ENCODE data around the gene NRP2. TPM values are rescaled to one million over a fixed set of nuclear protein-coding genes. Genes with fewer than 3 reads are reported as not detected.

Gene NRP2
- polyA plus RNA-seq, 2 of the 4 experiments (the other 2 are of a cell fraction), result 144 to 159 TPM

- no peak for TF ChIP-seq MAZ (IDR thresholded peaks at IDR 0.05; ENCODE audit: borderline replicate concordance, low read depth, low read length)
- TF ChIP-seq FOXS1 (CRISPR knock-in tag; IDR thresholded peaks at IDR 0.05), result no peak
Observed at GRCh38 chr2:205800773-205801172, 118.5 kb downstream of the NRP2 start (continued).

DNA sequence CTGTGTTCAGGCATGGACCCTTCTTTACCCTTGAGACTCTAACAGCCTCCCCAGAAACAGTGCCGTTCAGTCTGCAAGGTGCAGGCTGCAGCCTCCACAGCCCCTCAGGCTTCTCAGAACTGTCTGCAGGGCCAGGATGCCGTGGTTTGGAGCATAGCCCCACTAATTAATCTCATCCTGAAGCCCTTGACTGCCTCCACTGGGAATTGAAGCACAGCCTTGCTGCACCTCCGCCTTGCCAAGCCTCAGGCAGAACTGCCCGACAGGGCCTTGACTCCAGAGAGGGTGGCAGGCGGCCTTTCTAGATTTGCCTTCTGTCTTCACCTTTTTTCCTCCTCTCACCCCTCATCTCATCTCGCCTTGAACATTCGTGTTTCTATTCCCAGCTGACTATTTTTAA lies 119.8 kb downstream of the NRP2 start:
- no peak for FAIRE-seq
- CTCF ChIA-PET, result interaction anchor here (0.8 kb wide), 1 partner anchor 61 kb away, joined by 3 read pairs; no protein-coding TSS in a partner anchor

DNA sequence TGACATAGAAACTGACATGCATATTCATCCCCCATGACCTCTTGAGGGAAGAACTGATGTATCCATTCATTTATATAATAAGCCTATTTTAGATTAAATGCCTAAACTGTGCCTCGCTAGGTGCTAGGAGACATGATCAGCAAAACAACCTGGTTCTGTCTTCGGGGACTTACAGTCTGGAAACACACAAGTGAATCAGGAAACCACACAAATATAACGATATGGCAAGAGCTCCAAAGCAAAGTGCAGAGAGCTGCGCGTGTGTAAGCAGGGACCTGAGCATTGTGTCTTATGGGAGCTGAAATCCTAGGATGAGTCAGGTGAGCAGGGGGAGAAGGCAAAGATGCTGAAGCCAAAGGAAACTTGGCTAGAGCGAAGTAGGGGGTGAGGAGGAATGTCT lies 120.6 kb downstream of the NRP2 start:
- H3K9me3 ChIP-seq, result no peaks in the 10 kb centered on the region
- ChIA-PET CTCF (interaction anchor here (0.8 kb wide), 1 partner anchor 62 kb away, joined by 3 read pairs; no protein-coding TSS in a partner anchor), POLR2A (no interaction called here)
- H3K27ac ChIP-seq, result no peak overlapping the region
- no peak for DNase-seq (ENCODE audit: low read depth in 1 of 2, low spot score in 1 of 2)
- H3K4me2 ChIP-seq, result no peak overlapping the region
- H3K4me1 ChIP-seq, result peaks cover 14% of the 10 kb centered on the region
- no peak overlapping the region for H3K4me3 ChIP-seq
- TF ChIP-seq HDAC2 (IDR thresholded peaks at IDR 0.05), result no peak
- TF ChIP-seq, protein P1, sequence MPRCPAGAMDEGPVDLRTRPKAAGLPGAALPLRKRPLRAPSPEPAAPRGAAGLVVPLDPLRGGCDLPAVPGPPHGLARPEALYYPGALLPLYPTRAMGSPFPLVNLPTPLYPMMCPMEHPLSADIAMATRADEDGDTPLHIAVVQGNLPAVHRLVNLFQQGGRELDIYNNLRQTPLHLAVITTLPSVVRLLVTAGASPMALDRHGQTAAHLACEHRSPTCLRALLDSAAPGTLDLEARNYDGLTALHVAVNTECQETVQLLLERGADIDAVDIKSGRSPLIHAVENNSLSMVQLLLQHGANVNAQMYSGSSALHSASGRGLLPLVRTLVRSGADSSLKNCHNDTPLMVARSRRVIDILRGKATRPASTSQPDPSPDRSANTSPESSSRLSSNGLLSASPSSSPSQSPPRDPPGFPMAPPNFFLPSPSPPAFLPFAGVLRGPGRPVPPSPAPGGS (IDR thresholded peaks at IDR 0.05), result no peak
- FAIRE-seq, result no peak
- 89% methylated on average over 6 of the region's 6 CpGs for WGBS (ENCODE audit: missing lambda C conversion rate)
- ATAC-seq, result no peak

More for the DNA sequence above, 119.8 kb downstream of the NRP2 start:
- no peak overlapping the region for H3K4me2 ChIP-seq
- 81% methylated on average over 7 of the region's 7 CpGs for WGBS (ENCODE audit: missing lambda C conversion rate)
- no peak overlapping the region for H3K27ac ChIP-seq
- no peak for DNase-seq (ENCODE audit: low read depth in 1 of 2, low spot score in 1 of 2)
- POLR2A ChIA-PET, result no interaction called here
- TF ChIP-seq CBX8 (IDR thresholded peaks at IDR 0.05), result no peak
- TF ChIP-seq FOXS1 (CRISPR knock-in tag; IDR thresholded peaks at IDR 0.05), result no peak
- no peak for TF ChIP-seq CEBPB (IDR thresholded peaks at IDR 0.05)
- no peak for TF ChIP-seq TP53 (CRISPR knock-in tag; IDR thresholded peaks at IDR 0.05)
- no peak for TF ChIP-seq SMC3 (IDR thresholded peaks at IDR 0.05)
- no peak for TF ChIP-seq PHF8 (IDR thresholded peaks at IDR 0.05; ENCODE audit: borderline replicate concordance, low read depth)
- no peak for TF ChIP-seq HOXB13 (CRISPR knock-in tag; IDR thresholded peaks at IDR 0.05; ENCODE audit: low read depth)
- no peak for TF ChIP-seq POLR2AphosphoS2 (conservative IDR thresholded peaks at IDR 0.05; ENCODE audit: low read length)
- no peak for TF ChIP-seq MYC (IDR thresholded peaks at IDR 0.05; ENCODE audit: borderline replicate concordance, low read length)
- TF ChIP-seq HDAC2 (IDR thresholded peaks at IDR 0.05), result no peak
- no peak for TF ChIP-seq CHD4 (IDR thresholded peaks at IDR 0.05; ENCODE audit: borderline replicate concordance)
- no peak for TF ChIP-seq TFCP2L1 (CRISPR knock-in tag; IDR thresholded peaks at IDR 0.05)
- TF ChIP-seq, protein P1 (IDR thresholded peaks at IDR 0.05), result no peak
- TF ChIP-seq HEYL (CRISPR knock-in tag; IDR thresholded peaks at IDR 0.05), result no peak
- no peak for TF ChIP-seq ZC3H11A (IDR thresholded peaks at IDR 0.05)
- no peak for TF ChIP-seq EHF (CRISPR knock-in tag; IDR thresholded peaks at IDR 0.05)
- TF ChIP-seq JUNB (IDR thresholded peaks at IDR 0.05), result no peak
- TF ChIP-seq POLR2A (IDR thresholded peaks at IDR 0.05; ENCODE audit: low read length), result no peak
- no peak for TF ChIP-seq CHD2 (IDR thresholded peaks at IDR 0.05; ENCODE audit: low read length, partially characterized antibody)
- no peak overlapping the region for H3K4me3 ChIP-seq
- ATAC-seq, result no peak
- peaks cover 14% of the 10 kb centered on the region for H3K4me1 ChIP-seq
- no peaks in the 10 kb centered on the region for H3K9me3 ChIP-seq

GRCh38 chr2:205803500-205803899 lies 121.2 kb downstream of the NRP2 start:
- WGBS (ENCODE audit: missing lambda C conversion rate), result 84% methylated on average over 1 of the region's 1 CpG
- FAIRE-seq, result no peak
- Histone ChIP-seq H3K27ac (no peak overlapping the region), H3K4me2 (no peak overlapping the region), H3K4me3 (no peak overlapping the region), H3K9me3 (no peaks in the 10 kb centered on the region), H3K4me1 (peaks cover 14% of the 10 kb centered on the region)
- no peak for DNase-seq (ENCODE audit: low read depth in 1 of 2, low spot score in 1 of 2)
- ATAC-seq, result no peak
- ChIA-PET CTCF (no interaction called here), POLR2A (no interaction called here)
- no peak for TF ChIP-seq KDM1A (IDR thresholded peaks at IDR 0.05; ENCODE audit: low read depth)
- TF ChIP-seq HOXA7 (CRISPR knock-in tag; IDR thresholded peaks at IDR 0.05), result no peak
- TF ChIP-seq EP300 (IDR thresholded peaks at IDR 0.05), result no peak
- TF ChIP-seq, protein P1 (IDR thresholded peaks at IDR 0.05), result no peak
- no peak for TF ChIP-seq ZNF302 (CRISPR knock-in tag; IDR thresholded peaks at IDR 0.05)
- no peak for TF ChIP-seq EHMT2 (IDR thresholded peaks at IDR 0.05; ENCODE audit: low read depth)
- no peak for TF ChIP-seq ZC3H11A (IDR thresholded peaks at IDR 0.05)
- TF ChIP-seq, protein P2, sequence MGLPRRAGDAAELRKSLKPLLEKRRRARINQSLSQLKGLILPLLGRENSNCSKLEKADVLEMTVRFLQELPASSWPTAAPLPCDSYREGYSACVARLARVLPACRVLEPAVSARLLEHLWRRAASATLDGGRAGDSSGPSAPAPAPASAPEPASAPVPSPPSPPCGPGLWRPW (IDR thresholded peaks at IDR 0.05), result no peak
- TF ChIP-seq ZSCAN20 (CRISPR knock-in tag; IDR thresholded peaks at IDR 0.05), result no peak
- no peak for TF ChIP-seq FOSB (CRISPR knock-in tag; IDR thresholded peaks at IDR 0.05)
- TF ChIP-seq, protein P3, sequence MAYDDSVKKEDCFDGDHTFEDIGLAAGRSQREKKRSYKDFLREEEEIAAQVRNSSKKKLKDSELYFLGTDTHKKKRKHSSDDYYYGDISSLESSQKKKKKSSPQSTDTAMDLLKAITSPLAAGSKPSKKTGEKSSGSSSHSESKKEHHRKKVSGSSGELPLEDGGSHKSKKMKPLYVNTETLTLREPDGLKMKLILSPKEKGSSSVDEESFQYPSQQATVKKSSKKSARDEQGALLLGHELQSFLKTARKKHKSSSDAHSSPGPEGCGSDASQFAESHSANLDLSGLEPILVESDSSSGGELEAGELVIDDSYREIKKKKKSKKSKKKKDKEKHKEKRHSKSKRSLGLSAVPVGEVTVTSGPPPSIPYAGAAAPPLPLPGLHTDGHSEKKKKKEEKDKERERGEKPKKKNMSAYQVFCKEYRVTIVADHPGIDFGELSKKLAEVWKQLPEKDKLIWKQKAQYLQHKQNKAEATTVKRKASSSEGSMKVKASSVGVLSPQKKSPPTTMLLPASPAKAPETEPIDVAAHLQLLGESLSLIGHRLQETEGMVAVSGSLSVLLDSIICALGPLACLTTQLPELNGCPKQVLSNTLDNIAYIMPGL (CRISPR knock-in tag; IDR thresholded peaks at IDR 0.05; ENCODE audit: borderline replicate concordance), result no peak
- TF ChIP-seq JUN (IDR thresholded peaks at IDR 0.05), result no peak

Data from A549 (cell line).